WI38 (cell line): ENCODE results near the gene ACAT2.

Source experiments
- H3K4me3 ChIP-seq: 2 replicates; pipeline ENCODE4 v1.5.1; 2011; ENCODE audit warnings: low read depth, mild to moderate bottlenecking, control low read depth, low read length
- TF ChIP-seq, protein P1 (sequence below): IDR thresholded peaks from 2 replicates; pipeline ENCODE4 v1.5.1; 2012; ENCODE audit warnings: low read depth, mild to moderate bottlenecking, control low read depth, low read length

Gene ACAT2

DNA sequence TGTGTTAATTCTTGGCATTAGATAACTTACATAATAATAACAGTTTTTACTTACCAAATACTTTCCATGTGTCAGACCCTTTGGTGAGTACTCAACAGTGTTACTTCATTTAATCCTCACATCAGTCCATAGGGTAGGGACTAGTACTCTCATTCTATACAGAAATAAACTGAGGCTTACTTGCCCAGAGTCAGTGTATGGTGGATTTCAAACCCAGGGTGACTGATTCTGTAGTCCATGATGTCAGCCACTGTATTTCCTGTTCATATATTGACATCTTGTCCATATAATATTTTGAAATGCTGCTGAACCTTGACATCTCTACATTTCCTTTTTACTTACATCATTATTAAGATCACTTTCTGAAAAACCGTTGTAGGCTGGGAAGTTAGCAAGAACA is 35.7 kb downstream of the ACAT2 start:
- TF ChIP-seq, protein P1, sequence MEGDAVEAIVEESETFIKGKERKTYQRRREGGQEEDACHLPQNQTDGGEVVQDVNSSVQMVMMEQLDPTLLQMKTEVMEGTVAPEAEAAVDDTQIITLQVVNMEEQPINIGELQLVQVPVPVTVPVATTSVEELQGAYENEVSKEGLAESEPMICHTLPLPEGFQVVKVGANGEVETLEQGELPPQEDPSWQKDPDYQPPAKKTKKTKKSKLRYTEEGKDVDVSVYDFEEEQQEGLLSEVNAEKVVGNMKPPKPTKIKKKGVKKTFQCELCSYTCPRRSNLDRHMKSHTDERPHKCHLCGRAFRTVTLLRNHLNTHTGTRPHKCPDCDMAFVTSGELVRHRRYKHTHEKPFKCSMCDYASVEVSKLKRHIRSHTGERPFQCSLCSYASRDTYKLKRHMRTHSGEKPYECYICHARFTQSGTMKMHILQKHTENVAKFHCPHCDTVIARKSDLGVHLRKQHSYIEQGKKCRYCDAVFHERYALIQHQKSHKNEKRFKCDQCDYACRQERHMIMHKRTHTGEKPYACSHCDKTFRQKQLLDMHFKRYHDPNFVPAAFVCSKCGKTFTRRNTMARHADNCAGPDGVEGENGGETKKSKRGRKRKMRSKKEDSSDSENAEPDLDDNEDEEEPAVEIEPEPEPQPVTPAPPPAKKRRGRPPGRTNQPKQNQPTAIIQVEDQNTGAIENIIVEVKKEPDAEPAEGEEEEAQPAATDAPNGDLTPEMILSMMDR = no peak
- H3K4me3 ChIP-seq = no peak overlapping the region

DNA sequence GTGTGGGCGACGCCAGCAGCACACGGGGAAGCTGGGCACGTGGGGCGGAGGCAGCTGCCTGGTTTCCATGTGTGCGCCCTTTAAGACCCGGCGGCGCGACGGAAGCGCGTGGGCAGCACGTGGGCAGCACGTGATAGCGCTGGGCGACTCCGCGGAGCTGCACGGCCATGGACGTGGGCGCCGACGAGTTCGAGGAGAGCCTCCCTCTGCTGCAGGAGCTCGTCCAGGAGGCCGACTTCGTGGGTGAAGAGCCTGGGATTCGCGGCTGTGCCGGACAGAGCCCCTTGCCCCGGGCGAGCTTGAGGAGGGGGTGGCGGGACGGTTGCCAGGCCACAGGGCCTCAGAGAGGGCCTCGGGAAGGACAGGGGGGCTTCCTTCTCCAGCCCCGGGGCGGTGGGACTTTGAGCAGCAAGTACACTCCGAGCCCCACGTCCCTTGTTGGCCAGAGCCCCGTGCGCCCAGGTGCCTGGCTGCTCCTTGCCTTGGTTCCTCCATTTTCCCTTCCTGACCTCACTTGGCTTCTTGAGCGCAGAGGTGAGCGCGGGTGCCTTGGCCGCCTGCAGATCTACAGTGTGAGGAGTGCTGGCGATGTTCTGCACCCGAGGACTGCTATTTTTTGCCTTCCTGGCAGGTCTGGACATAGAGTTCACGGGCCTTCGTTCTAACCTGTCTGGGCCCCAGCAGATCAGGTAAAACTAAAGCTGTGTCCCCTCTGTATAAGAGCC is 38.5 kb downstream of the ACAT2 start, which contains the start of gene PNLDC1:
Gene PNLDC1 (plus strand): TSS at position 136 of the 725 bp plus-strand sequence. CDS start 32 bp downstream, at position 168.
- no peak within 1 kb of the TSS for H3K4me3 ChIP-seq
- TF ChIP-seq, protein P1 = no peak

DNA sequence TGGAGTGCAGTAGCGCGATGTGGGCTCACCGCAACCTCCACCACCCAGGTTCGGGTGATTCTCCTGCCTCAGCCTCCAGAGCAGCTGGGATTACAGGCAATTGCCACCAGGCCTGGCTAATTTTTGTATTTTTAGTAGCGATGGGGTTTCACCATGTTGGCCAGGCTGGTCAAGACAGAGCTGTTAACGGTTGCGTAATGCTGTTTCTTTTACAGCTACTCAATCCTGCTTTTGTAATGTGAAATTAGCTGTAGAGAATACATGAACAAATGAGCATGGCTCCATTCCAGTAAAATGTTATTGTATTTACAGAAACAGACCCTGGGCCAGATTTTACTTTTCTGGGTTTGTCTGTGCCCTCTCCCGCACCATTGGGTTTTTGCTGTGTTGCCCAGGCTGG is 40.1 kb downstream of the ACAT2 start:
- TF ChIP-seq, protein P1 = no peak
- H3K4me3 ChIP-seq = no peak overlapping the region

DNA sequence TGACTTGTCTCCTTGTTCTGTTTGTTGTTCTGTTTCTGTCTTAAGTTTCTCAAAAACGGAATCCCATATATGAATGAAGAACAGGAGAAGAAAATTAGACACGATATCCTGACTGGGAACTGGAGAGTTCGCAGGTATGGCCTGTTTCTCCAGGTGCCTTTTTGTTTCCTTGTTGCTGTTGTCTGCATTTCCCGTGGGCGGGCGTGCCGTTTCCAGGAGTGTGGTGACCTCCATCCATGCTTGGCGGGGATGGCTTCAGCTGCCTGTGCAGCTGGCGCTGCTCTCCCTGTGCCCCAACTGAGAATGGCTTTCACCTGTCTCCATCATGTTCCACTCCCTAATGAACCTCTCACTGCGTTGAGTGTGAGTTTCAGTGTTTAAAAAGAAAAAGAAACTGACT is 42.7 kb downstream of the ACAT2 start:
- TF ChIP-seq, protein P1 = no peak
- H3K4me3 ChIP-seq = no peak overlapping the region

DNA sequence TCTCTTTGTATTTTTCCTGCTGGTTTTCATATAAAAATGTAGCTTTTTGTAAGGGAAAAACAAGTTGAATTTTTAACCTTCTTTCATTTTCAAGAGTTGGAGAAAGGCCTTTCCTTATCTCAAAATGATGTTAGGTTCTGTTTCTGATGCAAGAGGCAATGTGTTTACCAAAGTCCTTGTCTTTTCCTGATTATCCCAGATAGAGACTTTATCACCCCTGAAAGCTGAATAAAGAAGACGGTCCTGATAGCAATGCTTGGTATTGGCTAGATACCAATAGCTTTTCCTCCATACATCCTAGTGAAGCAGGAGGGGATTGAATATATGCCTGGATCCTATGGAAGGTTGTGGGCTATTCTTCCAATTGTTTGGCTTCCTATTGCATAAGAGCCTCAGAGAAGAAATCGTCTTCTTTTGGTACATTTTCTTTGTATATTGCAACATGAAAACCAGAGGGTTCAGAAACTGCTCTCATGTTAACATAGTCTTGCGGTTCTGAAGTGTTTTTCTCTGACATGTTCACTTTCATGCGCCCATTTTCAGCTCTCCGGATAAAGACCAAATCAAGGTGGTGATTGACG is 43.7 kb downstream of the ACAT2 start:
- H3K4me3 ChIP-seq = no peak overlapping the region
- TF ChIP-seq, protein P1 = no peak

DNA sequence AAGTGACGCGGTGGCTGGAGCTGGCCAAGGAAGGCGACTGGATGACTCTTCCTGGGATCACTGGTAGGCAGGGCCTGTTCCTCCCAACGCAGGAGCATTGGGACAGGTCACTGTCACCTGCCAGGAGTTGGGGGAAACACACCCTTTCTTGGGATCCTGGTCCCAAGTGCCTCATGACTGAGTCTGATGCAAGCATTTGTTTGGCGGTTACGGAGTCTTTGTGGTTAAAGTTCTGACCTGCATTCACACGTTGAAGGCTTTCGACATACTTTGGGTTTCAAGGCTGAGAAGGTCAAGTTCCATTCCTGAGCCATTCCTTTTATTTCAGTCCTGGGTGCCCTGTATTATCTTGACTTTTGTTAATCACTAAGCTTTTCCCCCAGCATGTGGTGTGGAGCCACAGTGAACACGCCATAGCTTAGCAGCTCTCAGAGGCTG is 44.2 kb downstream of the ACAT2 start:
- TF ChIP-seq, protein P1 = no peak
- no peak overlapping the region for H3K4me3 ChIP-seq

DNA sequence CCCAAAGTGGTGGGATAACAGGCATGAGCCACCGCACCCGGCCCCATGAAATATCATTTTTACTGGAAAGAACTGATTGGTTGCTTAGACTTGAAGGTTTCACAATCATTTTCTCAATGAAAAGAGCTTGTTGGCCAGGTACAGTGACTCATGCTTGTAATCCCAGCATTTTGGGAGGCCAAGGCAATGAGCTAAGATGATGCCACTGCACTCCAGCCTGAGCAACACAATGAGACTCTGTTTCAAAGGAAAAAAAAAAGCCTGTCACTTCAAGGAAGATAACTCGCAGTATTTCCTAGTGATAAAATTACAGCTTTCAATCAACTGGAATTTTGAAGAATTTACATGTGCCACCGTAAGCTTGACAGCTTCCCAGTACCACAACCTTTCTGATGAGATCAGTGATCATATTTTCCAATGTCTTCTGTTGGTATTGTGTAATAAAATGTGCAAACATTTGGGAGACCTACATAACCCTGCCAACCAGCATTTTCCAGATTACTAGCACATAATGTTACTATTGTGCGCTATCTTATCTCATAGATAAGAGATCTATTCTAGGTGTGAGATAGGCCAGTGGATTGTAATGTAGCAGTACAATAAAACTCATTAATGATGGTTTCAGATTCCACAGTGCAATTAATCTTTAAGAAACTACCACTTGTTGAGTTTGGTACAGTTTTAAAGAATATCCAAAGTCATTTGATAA is 45.5 kb downstream of the ACAT2 start:
- no peak overlapping the region for H3K4me3 ChIP-seq
- TF ChIP-seq, protein P1 = no peak
